HepG2 (cell line): ENCODE results near the gene CTCF. TPM values are rescaled to one million over a fixed set of nuclear protein-coding genes. Genes with fewer than 3 reads are reported as not detected.
A peak's percentile ranks its signal among the peaks of the same experiment; 100 is the strongest.

Source experiments
- EZH2 ChIP-seq: conservative IDR thresholded peaks from 2 replicates; pipeline ENCODE4 v1.6.1; 2012; ENCODE audit warnings: mild to moderate bottlenecking, low read depth, low read length, moderate library complexity
- MIER2 ChIP-seq: IDR thresholded peaks from 2 replicates; pipeline ENCODE4 v1.6.1; 2016; ENCODE audit warnings: missing biosample characterization, missing genetic modification reagents
- NFE2 ChIP-seq: sonication (generic); formaldehyde crosslinking; IDR thresholded peaks from 2 replicates; pipeline ENCODE4 v1.4.0; 2020; ENCODE audit warnings: missing genetic modification reagents
- RBFOX2 ChIP-seq: fragments of 200-400 bp; formaldehyde crosslinking; IDR thresholded peaks from 2 replicates; pipeline ENCODE4 v1.6.1; 2017; ENCODE audit warnings: low read depth, mild to moderate bottlenecking, low read length
- ZBTB2 ChIP-seq: sonication (generic); formaldehyde crosslinking; IDR thresholded peaks from 2 replicates; pipeline ENCODE4 v1.8.0; 2022; ENCODE audit warnings: low read depth, missing genetic modification reagents
- ZIK1 ChIP-seq: sonication (generic); formaldehyde crosslinking; IDR thresholded peaks from 2 replicates; pipeline ENCODE4 v1.5.0; 2020; ENCODE audit warnings: mild to moderate bottlenecking, low read depth, missing genetic modification reagents, borderline replicate concordance
- ZNF275 ChIP-seq: sonication (generic); formaldehyde crosslinking; IDR thresholded peaks from 2 replicates; pipeline ENCODE4 v1.8.0; 2022; ENCODE audit warnings: missing genetic modification reagents, mild to moderate bottlenecking, inconsistent platforms, borderline replicate concordance
- ZNF333 ChIP-seq: sonication (generic); formaldehyde crosslinking; IDR thresholded peaks from 2 replicates; pipeline ENCODE4 v1.4.0; 2020; ENCODE audit warnings: mild to moderate bottlenecking, missing genetic modification reagents, borderline replicate concordance
- ZNF687 ChIP-seq: sonication (generic); formaldehyde crosslinking; IDR thresholded peaks from 2 replicates; pipeline ENCODE4 v1.5.1; 2020; ENCODE audit warnings: mild to moderate bottlenecking, missing genetic modification reagents, moderate library complexity
- ZNF790 ChIP-seq: sonication (generic); formaldehyde crosslinking; IDR thresholded peaks from 2 replicates; pipeline ENCODE4 v1.8.0; 2022; ENCODE audit warnings: missing genetic modification reagents, mild to moderate bottlenecking, borderline replicate concordance
- polyA plus RNA-seq, 8 experiments: library from polyadenylated mRNA; depleted of rRNA in 3 of 8; stranded (reverse) in 7 of 8; unstranded in 1 of 8; fragments of >200 nt; fragmentation: Illumina TruSeq in 4 of 8; extraction: Trizol in 4 of 8; gene quantifications; 2 replicates each; pipeline versions ENCODE4 v1.2.1 to v1.2.3, GENCODE V29; 2011 to 2016; ENCODE audit warnings: low read depth in 4 of 8, missing spikeins in 1 of 8, mixed read lengths in 1 of 8; ENCODE audit not compliant: insufficient read depth in 1 of 8
- total RNA-seq, 5 experiments: library from RNA; depleted of rRNA; stranded (reverse); fragments of >200 nt; fragmentation: Illumina TruSeq; extraction: Trizol; gene quantifications; 2 replicates each; pipeline ENCODE4 v1.2.3, GENCODE V29; 2016; ENCODE audit warnings: low read depth in 1 of 5
- TF ChIP-seq, protein P1 (sequence below): sonication (generic); formaldehyde crosslinking; IDR thresholded peaks from 2 replicates; pipeline ENCODE4 v1.8.0; 2022; ENCODE audit warnings: mild to moderate bottlenecking, missing genetic modification reagents
- TF ChIP-seq, protein P2 (sequence below): sonication (generic); formaldehyde crosslinking; conservative IDR thresholded peaks from 2 replicates; pipeline ENCODE4 v1.8.0; 2022; ENCODE audit warnings: mild to moderate bottlenecking, moderate library complexity, missing genetic modification reagents

The CTCF gene
- total and polyA plus RNA-seq, 2 of the 13 experiments (the other 11 are each of a cell fraction or from before 2014, with no cell fraction given), result 19.5 to 37.5 TPM

GRCh38 chr16:67663151-67663876 lies 101.0 kb downstream of the CTCF start (continued):
- TF ChIP-seq ZBTB2 (CRISPR knock-in tag), result 0 out of 2 replicates have a peak, but pooled peaks have one; percentile 29
- no peak for TF ChIP-seq ZNF790 (CRISPR knock-in tag)
- TF ChIP-seq, protein P1, sequence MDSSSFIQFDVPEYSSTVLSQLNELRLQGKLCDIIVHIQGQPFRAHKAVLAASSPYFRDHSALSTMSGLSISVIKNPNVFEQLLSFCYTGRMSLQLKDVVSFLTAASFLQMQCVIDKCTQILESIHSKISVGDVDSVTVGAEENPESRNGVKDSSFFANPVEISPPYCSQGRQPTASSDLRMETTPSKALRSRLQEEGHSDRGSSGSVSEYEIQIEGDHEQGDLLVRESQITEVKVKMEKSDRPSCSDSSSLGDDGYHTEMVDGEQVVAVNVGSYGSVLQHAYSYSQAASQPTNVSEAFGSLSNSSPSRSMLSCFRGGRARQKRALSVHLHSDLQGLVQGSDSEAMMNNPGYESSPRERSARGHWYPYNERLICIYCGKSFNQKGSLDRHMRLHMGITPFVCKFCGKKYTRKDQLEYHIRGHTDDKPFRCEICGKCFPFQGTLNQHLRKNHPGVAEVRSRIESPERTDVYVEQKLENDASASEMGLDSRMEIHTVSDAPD (CRISPR knock-in tag), result no peak
- TF ChIP-seq, protein P2, sequence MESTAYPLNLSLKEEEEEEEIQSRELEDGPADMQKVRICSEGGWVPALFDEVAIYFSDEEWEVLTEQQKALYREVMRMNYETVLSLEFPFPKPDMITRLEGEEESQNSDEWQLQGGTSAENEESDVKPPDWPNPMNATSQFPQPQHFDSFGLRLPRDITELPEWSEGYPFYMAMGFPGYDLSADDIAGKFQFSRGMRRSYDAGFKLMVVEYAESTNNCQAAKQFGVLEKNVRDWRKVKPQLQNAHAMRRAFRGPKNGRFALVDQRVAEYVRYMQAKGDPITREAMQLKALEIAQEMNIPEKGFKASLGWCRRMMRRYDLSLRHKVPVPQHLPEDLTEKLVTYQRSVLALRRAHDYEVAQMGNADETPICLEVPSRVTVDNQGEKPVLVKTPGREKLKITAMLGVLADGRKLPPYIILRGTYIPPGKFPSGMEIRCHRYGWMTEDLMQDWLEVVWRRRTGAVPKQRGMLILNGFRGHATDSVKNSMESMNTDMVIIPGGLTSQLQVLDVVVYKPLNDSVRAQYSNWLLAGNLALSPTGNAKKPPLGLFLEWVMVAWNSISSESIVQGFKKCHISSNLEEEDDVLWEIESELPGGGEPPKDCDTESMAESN (CRISPR knock-in tag), result no peak
- no peak for TF ChIP-seq EZH2
- TF ChIP-seq NFE2, result no peak
- TF ChIP-seq MIER2 (CRISPR knock-in tag), result no peak
- TF ChIP-seq ZIK1, result no peak
- peak; percentile 31; the same call in 1 of the 2 replicates for TF ChIP-seq ZNF687 (CRISPR knock-in tag)
- TF ChIP-seq ZNF333, result no peak
- 0 out of 2 replicates have a peak, but pooled peaks have one; percentile 51 for TF ChIP-seq RBFOX2
- TF ChIP-seq ZNF275 (CRISPR knock-in tag), result no peak
